ENCODE results near the gene ARAF. TPM values are rescaled to one million over a fixed set of nuclear protein-coding genes. Genes with fewer than 3 reads are reported as not detected.

Gene ARAF
- total and polyA plus RNA-seq, 2 experiments from 2014 or later = 32.0 to 78.0 TPM

GRCh38 chrX:47515941-47516665 lies 44.9 kb upstream of the ARAF start:
- peak; percentile 54 for DNase-seq
- H3K4me3 ChIP-seq = no peak overlapping the region
- no peak overlapping the region for H3K9ac ChIP-seq
- H3F3A ChIP-seq (ENCODE audit: insufficient read depth) = peaks cover 11% of the 10 kb centered on the region; the same call in 1 of the 2 replicates
- H3K4me2 ChIP-seq (ENCODE audit: unreplicated experiment) = no peak overlapping the region
- H3K79me2 ChIP-seq (ENCODE audit: insufficient read depth) = no peaks in the 10 kb centered on the region
- H3K27me3 ChIP-seq (replicated peaks; ENCODE audit: insufficient read depth) = no peaks in the 10 kb centered on the region
- H3K9me3 ChIP-seq (ENCODE audit: low read depth) = no peaks in the 10 kb centered on the region
- no peak overlapping the region for H2AFZ ChIP-seq
- in situ Hi-C loops (cut with MboI) = no loop called here
- no peaks in the 10 kb centered on the region for H3K36me3 ChIP-seq (ENCODE audit: low read depth)
- peaks cover 29% of the 10 kb centered on the region for H3K4me1 ChIP-seq (ENCODE audit: insufficient read depth)
- no peaks in the 10 kb centered on the region for H3K9me2 ChIP-seq (ENCODE audit: insufficient read depth)
- WGBS, 2 experiments (ENCODE audit: low coverage in 1 of 2, low lambda C conversion rate in 2 of 2, missing lambda C conversion rate in 2 of 2) = 81 to 83% methylated on average over 7 to 8 of the region's 8 CpGs
- TF ChIP-seq EZH2 (IDR thresholded peaks at IDR 0.05; ENCODE audit: insufficient read depth, poor library complexity, severe bottlenecking) (no peak), EZH2phosphoT487 (IDR thresholded peaks at IDR 0.05; ENCODE audit: insufficient read depth, low read depth) (no peak)
- no peaks in the 10 kb centered on the region for H4K20me1 ChIP-seq (ENCODE audit: insufficient read depth)
- peak overlapping the region; percentile 85 for H3K27ac ChIP-seq

GRCh38 chrX:47518144-47518543 lies 42.9 kb upstream of the ARAF start:
- no peaks in the 10 kb centered on the region for H3K79me2 ChIP-seq (ENCODE audit: insufficient read depth)
- H3K4me1 ChIP-seq (ENCODE audit: insufficient read depth) = peaks cover 33% of the 10 kb centered on the region
- 94 to 100% methylated on average over 2 of the region's 3 CpGs for WGBS, 2 experiments (ENCODE audit: low coverage in 1 of 2, low lambda C conversion rate in 2 of 2, missing lambda C conversion rate in 2 of 2)
- no peak overlapping the region for H3K4me3 ChIP-seq
- H3K36me3 ChIP-seq (ENCODE audit: low read depth) = no peaks in the 10 kb centered on the region
- no peak overlapping the region for H3K27ac ChIP-seq
- no peak overlapping the region for H3K4me2 ChIP-seq (ENCODE audit: unreplicated experiment)
- no peak overlapping the region for H3K9ac ChIP-seq
- H3K9me2 ChIP-seq (ENCODE audit: insufficient read depth) = no peaks in the 10 kb centered on the region
- peaks cover 11% of the 10 kb centered on the region; the same call in 1 of the 2 replicates for H3F3A ChIP-seq (ENCODE audit: insufficient read depth)
- DNase-seq = no peak
- H3K27me3 ChIP-seq (replicated peaks; ENCODE audit: insufficient read depth) = no peaks in the 10 kb centered on the region
- in situ Hi-C loops (cut with MboI) = no loop called here
- no peaks in the 10 kb centered on the region for H3K9me3 ChIP-seq (ENCODE audit: low read depth)
- no peak for TF ChIP-seq EZH2phosphoT487 (IDR thresholded peaks at IDR 0.05; ENCODE audit: insufficient read depth, low read depth)
- no peak for TF ChIP-seq EZH2 (IDR thresholded peaks at IDR 0.05; ENCODE audit: insufficient read depth, poor library complexity, severe bottlenecking)
- H2AFZ ChIP-seq = no peak overlapping the region
- H4K20me1 ChIP-seq (ENCODE audit: insufficient read depth) = no peaks in the 10 kb centered on the region

GRCh38 chrX:47523297-47523696 lies 37.7 kb upstream of the ARAF start:
- Histone ChIP-seq H3K4me2 (ENCODE audit: unreplicated experiment) (peak overlapping the region; percentile 81), H3K36me3 (ENCODE audit: low read depth) (no peaks in the 10 kb centered on the region)

GRCh38 chrX:47523713-47524166 lies 37.3 kb upstream of the ARAF start:
- peak overlapping the region; percentile 81 for H3K4me2 ChIP-seq (ENCODE audit: unreplicated experiment)
- no peaks in the 10 kb centered on the region for H4K20me1 ChIP-seq (ENCODE audit: insufficient read depth)
- H3K9me2 ChIP-seq (ENCODE audit: insufficient read depth) = no peaks in the 10 kb centered on the region
- H3K36me3 ChIP-seq (ENCODE audit: low read depth) = no peaks in the 10 kb centered on the region
- H3K4me1 ChIP-seq (ENCODE audit: insufficient read depth) = peaks cover 4% of the 10 kb centered on the region; the same call in 1 of the 2 replicates
- no peaks in the 10 kb centered on the region for H3K9me3 ChIP-seq (ENCODE audit: low read depth)
- TF ChIP-seq EZH2phosphoT487 (IDR thresholded peaks at IDR 0.05; ENCODE audit: insufficient read depth, low read depth) (no peak), EZH2 (IDR thresholded peaks at IDR 0.05; ENCODE audit: insufficient read depth, poor library complexity, severe bottlenecking) (no peak)
- H3K27ac ChIP-seq = no peak overlapping the region
- H3K4me3 ChIP-seq = peak overlapping the region; percentile 72
- peak overlapping the region; percentile 85 for H2AFZ ChIP-seq
- H3K79me2 ChIP-seq (ENCODE audit: insufficient read depth) = no peaks in the 10 kb centered on the region
- H3K9ac ChIP-seq = peak overlapping the region; percentile 78
- 2 to 4% methylated on average over 6 to 16 of the region's 34 CpGs for WGBS, 2 experiments (ENCODE audit: low coverage in 1 of 2, low lambda C conversion rate in 2 of 2, missing lambda C conversion rate in 2 of 2)
- H3F3A ChIP-seq (ENCODE audit: insufficient read depth) = no peaks in the 10 kb centered on the region
- no peak for DNase-seq
- in situ Hi-C loops (cut with MboI) = no loop called here
- no peaks in the 10 kb centered on the region for H3K27me3 ChIP-seq (replicated peaks; ENCODE audit: insufficient read depth)

More at GRCh38 chrX:47523297-47523696, 37.7 kb upstream of the ARAF start:
- in situ Hi-C loops (cut with MboI) = no loop called here
- Histone ChIP-seq H3K4me1 (ENCODE audit: insufficient read depth) (peaks cover 4% of the 10 kb centered on the region; the same call in 1 of the 2 replicates), H3K9me3 (ENCODE audit: low read depth) (no peaks in the 10 kb centered on the region), H4K20me1 (ENCODE audit: insufficient read depth) (no peaks in the 10 kb centered on the region), H3K27ac (0 out of 2 replicates have a peak overlapping the region, but pooled peaks have one; percentile 12), H3K27me3 (replicated peaks; ENCODE audit: insufficient read depth) (no peaks in the 10 kb centered on the region), H3K79me2 (ENCODE audit: insufficient read depth) (no peaks in the 10 kb centered on the region), H3F3A (ENCODE audit: insufficient read depth) (no peaks in the 10 kb centered on the region), H3K4me3 (peak overlapping the region; percentile 72), H3K9me2 (ENCODE audit: insufficient read depth) (no peaks in the 10 kb centered on the region), H2AFZ (peak overlapping the region; percentile 85), H3K9ac (peak overlapping the region; percentile 78)
- TF ChIP-seq EZH2 (IDR thresholded peaks at IDR 0.05; ENCODE audit: insufficient read depth, poor library complexity, severe bottlenecking) (no peak), EZH2phosphoT487 (IDR thresholded peaks at IDR 0.05; ENCODE audit: insufficient read depth, low read depth) (no peak)
- DNase-seq = peak; percentile 85
- 1 to 2% methylated on average over 6 to 15 of the region's 33 CpGs for WGBS, 2 experiments (ENCODE audit: low coverage in 1 of 2, low lambda C conversion rate in 2 of 2, missing lambda C conversion rate in 2 of 2)

All from GM23248 (cell line).